Gastrocnemius medialis (tissue), 4 donors: Measurements from ENCODE around the gene BPIFB6.

Experiments
- CTCF ChIP-seq, 5 experiments: fragments of 450-650 bp in 3 of 5; fragments of 200-600 bp in 2 of 5; sonication (generic) in 2 of 5; IDR thresholded peaks in 4 of 5; conservative IDR thresholded peaks in 1 of 5; 1 replicate in 4 of 5; 2 replicates in 1 of 5; pipeline ENCODE4 v1.5.1; 2016 to 2019; ENCODE audit warnings: antibody characterized with exemption in 5 of 5, mild to moderate bottlenecking in 3 of 5, moderate library complexity in 3 of 5
- POLR2A ChIP-seq, 2 donors: fragments of 450-650 bp; IDR thresholded peaks; one replicate each; pipeline ENCODE4 v1.6.1; 2017; ENCODE audit warnings: antibody characterized with exemption in 2 of 2, mild to moderate bottlenecking in 2 of 2, moderate library complexity in 2 of 2

- TF ChIP-seq CTCF (IDR thresholded peaks at IDR 0.05 in 4 of 5, conservative IDR thresholded peaks at IDR 0.05 in 1 of 5) (no peak), POLR2A (IDR thresholded peaks at IDR 0.05) (no peak)
Measured at GRCh38 chr20:33015114-33015484, 16.3 kb upstream of the BPIFB6 start.
